ENCODE measurements around the gene MCM7. TPM values are rescaled to one million over a fixed set of nuclear protein-coding genes. Genes with fewer than 3 reads are reported as not detected.

MCM7 gene
- total and polyA plus RNA-seq, 2 of the 13 experiments (the other 11 are each of a cell fraction or from before 2014, with no cell fraction given) = 84.5 to 214 TPM

GRCh38 chr7:100080907-100081534 is 20.2 kb downstream of the MCM7 start (continued):
- TF ChIP-seq SALL2 (CRISPR knock-in tag; IDR thresholded peaks at IDR 0.05) (no peak), FIP1L1 (IDR thresholded peaks at IDR 0.05; ENCODE audit: borderline replicate concordance, insufficient read depth, low read depth, low read length) (0 out of 2 replicates have a peak, but pooled peaks have one; percentile 20), GTF3A (CRISPR knock-in tag; conservative IDR thresholded peaks at IDR 0.05) (no peak), ZNF362 (CRISPR knock-in tag; IDR thresholded peaks at IDR 0.05; ENCODE audit: borderline replicate concordance) (no peak), NCOA5 (CRISPR knock-in tag; IDR thresholded peaks at IDR 0.05) (no peak), SRSF9 (IDR thresholded peaks at IDR 0.05; ENCODE audit: borderline replicate concordance, insufficient read depth, low read depth, low read length, poor library complexity, severe bottlenecking) (no peak), SOX13 (IDR thresholded peaks at IDR 0.05) (no peak), SOX13 (CRISPR knock-in tag; conservative IDR thresholded peaks at IDR 0.05 in 1 of 2, IDR thresholded peaks at IDR 0.05 in 1 of 2) (peak in 1 of 2 experiments; percentile 14; a peak in 1 of 4 replicates), RBM39 (IDR thresholded peaks at IDR 0.05; ENCODE audit: low read depth, low read length, poor library complexity, severe bottlenecking) (no peak), ZNF747 (CRISPR knock-in tag; IDR thresholded peaks at IDR 0.05; ENCODE audit: borderline replicate concordance) (no peak), HMG20B (CRISPR knock-in tag; conservative IDR thresholded peaks at IDR 0.05) (no peak), KLF12 (CRISPR knock-in tag; IDR thresholded peaks at IDR 0.05; ENCODE audit: borderline replicate concordance) (no peak), ZNF547 (CRISPR knock-in tag; IDR thresholded peaks at IDR 0.05) (no peak), E2F2 (CRISPR knock-in tag; IDR thresholded peaks at IDR 0.05; ENCODE audit: borderline replicate concordance) (0 out of 2 replicates have a peak, but pooled peaks have one; percentile 28), PHF20 (CRISPR knock-in tag; IDR thresholded peaks at IDR 0.05) (no peak), SAP130 (CRISPR knock-in tag; IDR thresholded peaks at IDR 0.05; ENCODE audit: low read depth) (peak; percentile 44; the same call in 1 of the 2 replicates), RFXANK (CRISPR knock-in tag; IDR thresholded peaks at IDR 0.05) (no peak), SOX6 (IDR thresholded peaks at IDR 0.05) (no peak), SOX6 (CRISPR knock-in tag; IDR thresholded peaks at IDR 0.05) (no peak)
- TF ChIP-seq, protein P1, sequence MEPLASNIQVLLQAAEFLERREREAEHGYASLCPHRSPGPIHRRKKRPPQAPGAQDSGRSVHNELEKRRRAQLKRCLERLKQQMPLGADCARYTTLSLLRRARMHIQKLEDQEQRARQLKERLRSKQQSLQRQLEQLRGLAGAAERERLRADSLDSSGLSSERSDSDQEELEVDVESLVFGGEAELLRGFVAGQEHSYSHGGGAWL (CRISPR knock-in tag; IDR thresholded peaks at IDR 0.05) = no peak
- TF ChIP-seq, protein P2, sequence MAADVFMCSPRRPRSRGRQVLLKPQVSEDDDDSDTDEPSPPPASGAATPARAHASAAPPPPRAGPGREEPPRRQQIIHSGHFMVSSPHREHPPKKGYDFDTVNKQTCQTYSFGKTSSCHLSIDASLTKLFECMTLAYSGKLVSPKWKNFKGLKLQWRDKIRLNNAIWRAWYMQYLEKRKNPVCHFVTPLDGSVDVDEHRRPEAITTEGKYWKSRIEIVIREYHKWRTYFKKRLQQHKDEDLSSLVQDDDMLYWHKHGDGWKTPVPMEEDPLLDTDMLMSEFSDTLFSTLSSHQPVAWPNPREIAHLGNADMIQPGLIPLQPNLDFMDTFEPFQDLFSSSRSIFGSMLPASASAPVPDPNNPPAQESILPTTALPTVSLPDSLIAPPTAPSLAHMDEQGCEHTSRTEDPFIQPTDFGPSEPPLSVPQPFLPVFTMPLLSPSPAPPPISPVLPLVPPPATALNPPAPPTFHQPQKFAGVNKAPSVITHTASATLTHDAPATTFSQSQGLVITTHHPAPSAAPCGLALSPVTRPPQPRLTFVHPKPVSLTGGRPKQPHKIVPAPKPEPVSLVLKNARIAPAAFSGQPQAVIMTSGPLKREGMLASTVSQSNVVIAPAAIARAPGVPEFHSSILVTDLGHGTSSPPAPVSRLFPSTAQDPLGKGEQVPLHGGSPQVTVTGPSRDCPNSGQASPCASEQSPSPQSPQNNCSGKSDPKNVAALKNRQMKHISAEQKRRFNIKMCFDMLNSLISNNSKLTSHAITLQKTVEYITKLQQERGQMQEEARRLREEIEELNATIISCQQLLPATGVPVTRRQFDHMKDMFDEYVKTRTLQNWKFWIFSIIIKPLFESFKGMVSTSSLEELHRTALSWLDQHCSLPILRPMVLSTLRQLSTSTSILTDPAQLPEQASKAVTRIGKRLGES (CRISPR knock-in tag; IDR thresholded peaks at IDR 0.05; ENCODE audit: borderline replicate concordance) = no peak
- TF ChIP-seq, protein P3, sequence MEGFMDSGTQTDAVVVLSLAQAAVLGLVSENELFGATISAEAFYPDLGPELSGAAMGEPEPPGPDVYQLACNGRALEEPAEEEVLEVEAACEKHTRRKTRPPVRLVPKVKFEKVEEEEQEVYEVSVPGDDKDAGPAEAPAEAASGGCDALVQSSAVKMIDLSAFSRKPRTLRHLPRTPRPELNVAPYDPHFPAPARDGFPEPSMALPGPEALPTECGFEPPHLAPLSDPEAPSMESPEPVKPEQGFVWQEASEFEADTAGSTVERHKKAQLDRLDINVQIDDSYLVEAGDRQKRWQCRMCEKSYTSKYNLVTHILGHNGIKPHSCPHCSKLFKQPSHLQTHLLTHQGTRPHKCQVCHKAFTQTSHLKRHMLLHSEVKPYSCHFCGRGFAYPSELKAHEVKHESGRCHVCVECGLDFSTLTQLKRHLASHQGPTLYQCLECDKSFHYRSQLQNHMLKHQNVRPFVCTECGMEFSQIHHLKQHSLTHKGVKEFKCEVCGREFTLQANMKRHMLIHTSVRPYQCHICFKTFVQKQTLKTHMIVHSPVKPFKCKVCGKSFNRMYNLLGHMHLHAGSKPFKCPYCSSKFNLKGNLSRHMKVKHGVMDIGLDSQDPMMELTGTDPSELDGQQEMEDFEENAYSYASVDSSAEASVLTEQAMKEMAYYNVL (CRISPR knock-in tag; IDR thresholded peaks at IDR 0.05; ENCODE audit: borderline replicate concordance) = no peak

Data from HepG2 (cell line).